ENCODE data around the gene TMEM174.

Gene TMEM174

DNA sequence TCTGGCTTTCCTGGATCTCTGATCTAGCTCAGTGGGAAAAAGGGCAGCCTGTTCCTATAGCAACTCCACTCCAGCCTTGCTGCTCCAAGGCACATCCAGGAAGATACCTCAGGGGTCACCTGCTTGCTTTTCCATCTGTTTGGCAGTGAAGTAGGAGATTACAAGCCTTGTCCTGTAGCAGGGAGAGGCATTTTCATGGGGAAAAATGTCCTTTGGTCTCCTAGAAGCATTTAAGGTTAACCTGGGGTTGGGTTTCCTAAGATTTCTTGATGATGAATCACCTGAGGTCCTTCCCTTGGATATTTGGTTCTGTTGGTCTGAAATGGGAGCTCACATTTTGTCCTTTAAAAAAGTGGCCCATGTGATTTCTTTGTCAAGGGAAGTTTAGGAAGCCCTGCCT, 1.5 kb upstream of the TMEM174 start:
- H3K4me3 ChIP-seq (ENCODE audit: insufficient read length, low read depth) = no peak overlapping the region
- peaks cover 9% of the 10 kb centered on the region; the same call in 1 of the 2 replicates for H3K9me3 ChIP-seq (ENCODE audit: insufficient read depth, low read length)
- H3K27me3 ChIP-seq (ENCODE audit: insufficient read depth, insufficient read length) = no peaks in the 10 kb centered on the region
- DNase-seq (ENCODE audit: low read depth, low spot score) = no peak
- H3K4me1 ChIP-seq (ENCODE audit: insufficient read depth, insufficient read length) = no peaks in the 10 kb centered on the region
- H3K9ac ChIP-seq (ENCODE audit: insufficient read length, low read depth) = no peak overlapping the region
- no peak for TF ChIP-seq SUZ12 (IDR thresholded peaks at IDR 0.05; ENCODE audit: extremely low read depth, insufficient read depth, insufficient read length)
- TF ChIP-seq ZNF274 (IDR thresholded peaks at IDR 0.05; ENCODE audit: low read depth, low read length) = no peak
- no peak for TF ChIP-seq YY1 (IDR thresholded peaks at IDR 0.05; ENCODE audit: insufficient read depth, insufficient read length)
- no peaks in the 10 kb centered on the region for H3K36me3 ChIP-seq (ENCODE audit: insufficient read depth, insufficient read length, low read length)

DNA sequence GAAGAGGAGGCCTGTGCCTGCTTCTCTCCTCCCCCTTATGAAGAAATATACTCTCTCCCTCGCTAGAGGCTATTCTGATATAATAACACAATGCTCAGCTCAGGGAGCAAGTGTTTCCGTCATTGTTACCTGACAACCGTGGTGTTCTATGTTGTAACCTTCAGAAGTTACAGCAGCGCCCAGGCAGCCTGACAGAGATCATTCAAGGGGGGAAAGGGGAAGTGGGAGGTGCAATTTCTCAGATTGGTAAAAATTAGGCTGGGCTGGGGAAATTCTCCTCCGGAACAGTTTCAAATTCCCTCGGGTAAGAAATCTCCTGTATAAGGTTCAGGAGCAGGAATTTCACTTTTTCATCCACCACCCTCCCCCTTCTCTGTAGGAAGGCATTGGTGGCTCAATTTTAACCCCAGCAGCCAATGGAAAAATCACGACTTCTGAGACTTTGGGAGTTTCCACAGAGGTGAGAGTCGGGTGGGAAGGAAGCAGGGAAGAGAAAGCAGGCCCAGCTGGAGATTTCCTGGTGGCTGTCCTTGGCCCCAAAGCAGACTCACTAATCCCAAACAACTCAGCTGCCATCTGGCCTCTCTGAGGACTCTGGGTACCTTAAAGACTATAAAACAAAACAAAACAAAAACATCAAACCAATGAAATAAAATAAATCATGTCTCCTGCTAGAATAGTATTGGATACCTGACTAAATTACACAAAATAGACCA, 1.3 kb downstream of the TMEM174 start:
- H3K36me3 ChIP-seq (ENCODE audit: insufficient read depth, insufficient read length, low read length) = no peaks in the 10 kb centered on the region
- H3K4me1 ChIP-seq (ENCODE audit: insufficient read depth, insufficient read length) = no peaks in the 10 kb centered on the region
- TF ChIP-seq YY1 (IDR thresholded peaks at IDR 0.05; ENCODE audit: insufficient read depth, insufficient read length) (no peak), ZNF274 (IDR thresholded peaks at IDR 0.05; ENCODE audit: low read depth, low read length) (no peak), SUZ12 (IDR thresholded peaks at IDR 0.05; ENCODE audit: extremely low read depth, insufficient read depth, insufficient read length) (no peak)
- no peaks in the 10 kb centered on the region for H3K27me3 ChIP-seq (ENCODE audit: insufficient read depth, insufficient read length)
- DNase-seq (ENCODE audit: low read depth, low spot score) = no peak
- H3K9me3 ChIP-seq (ENCODE audit: insufficient read depth, low read length) = peaks cover 9% of the 10 kb centered on the region; the same call in 1 of the 2 replicates
- H3K4me3 ChIP-seq (ENCODE audit: insufficient read length, low read depth) = no peak overlapping the region
- no peak overlapping the region for H3K9ac ChIP-seq (ENCODE audit: insufficient read length, low read depth)

- no peak overlapping the region for H3K9ac ChIP-seq (ENCODE audit: insufficient read length, low read depth)
- no peak for TF ChIP-seq YY1 (IDR thresholded peaks at IDR 0.05; ENCODE audit: insufficient read depth, insufficient read length)
- TF ChIP-seq SUZ12 (IDR thresholded peaks at IDR 0.05; ENCODE audit: extremely low read depth, insufficient read depth, insufficient read length) = no peak
- no peak for TF ChIP-seq ZNF274 (IDR thresholded peaks at IDR 0.05; ENCODE audit: low read depth, low read length)
- DNase-seq (ENCODE audit: low read depth, low spot score) = no peak
- H3K27me3 ChIP-seq (ENCODE audit: insufficient read depth, insufficient read length) = no peaks in the 10 kb centered on the region
- no peaks in the 10 kb centered on the region for H3K9me3 ChIP-seq (ENCODE audit: insufficient read depth, low read length)
- H3K4me3 ChIP-seq (ENCODE audit: insufficient read length, low read depth) = no peak overlapping the region
- no peaks in the 10 kb centered on the region for H3K4me1 ChIP-seq (ENCODE audit: insufficient read depth, insufficient read length)
- H3K36me3 ChIP-seq (ENCODE audit: insufficient read depth, insufficient read length, low read length) = no peaks in the 10 kb centered on the region
Observed at GRCh38 chr5:73176250-73176649, 3.3 kb downstream of the TMEM174 start.

DNA sequence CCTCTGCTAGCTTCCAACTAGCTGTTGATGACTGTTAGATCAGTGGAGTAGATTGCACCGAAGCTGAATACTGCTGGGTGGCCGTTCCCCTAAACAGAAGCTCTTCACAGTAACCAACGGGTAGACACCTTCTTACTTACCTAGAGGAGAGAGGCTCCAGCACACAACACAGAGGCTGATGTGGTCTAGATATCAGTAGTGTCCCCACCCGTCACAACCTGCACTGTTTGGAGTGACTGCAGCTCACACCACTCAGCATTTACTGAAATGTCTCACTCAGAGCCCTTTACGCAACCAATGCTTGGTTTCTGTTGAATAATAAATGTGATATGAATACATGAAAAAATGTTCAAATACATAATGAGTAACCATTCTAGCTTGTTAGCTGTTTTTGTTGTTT, 5.3 kb downstream of the TMEM174 start:
- Histone ChIP-seq H3K4me3 (ENCODE audit: insufficient read length, low read depth) (no peak overlapping the region), H3K27me3 (ENCODE audit: insufficient read depth, insufficient read length) (no peaks in the 10 kb centered on the region), H3K9ac (ENCODE audit: insufficient read length, low read depth) (no peak overlapping the region), H3K36me3 (ENCODE audit: insufficient read depth, insufficient read length, low read length) (no peaks in the 10 kb centered on the region), H3K4me1 (ENCODE audit: insufficient read depth, insufficient read length) (no peaks in the 10 kb centered on the region), H3K9me3 (ENCODE audit: insufficient read depth, low read length) (no peaks in the 10 kb centered on the region)
- no peak for DNase-seq (ENCODE audit: low read depth, low spot score)
- TF ChIP-seq ZNF274 (IDR thresholded peaks at IDR 0.05; ENCODE audit: low read depth, low read length) = no peak
- no peak for TF ChIP-seq SUZ12 (IDR thresholded peaks at IDR 0.05; ENCODE audit: extremely low read depth, insufficient read depth, insufficient read length)
- no peak for TF ChIP-seq YY1 (IDR thresholded peaks at IDR 0.05; ENCODE audit: insufficient read depth, insufficient read length)

DNA sequence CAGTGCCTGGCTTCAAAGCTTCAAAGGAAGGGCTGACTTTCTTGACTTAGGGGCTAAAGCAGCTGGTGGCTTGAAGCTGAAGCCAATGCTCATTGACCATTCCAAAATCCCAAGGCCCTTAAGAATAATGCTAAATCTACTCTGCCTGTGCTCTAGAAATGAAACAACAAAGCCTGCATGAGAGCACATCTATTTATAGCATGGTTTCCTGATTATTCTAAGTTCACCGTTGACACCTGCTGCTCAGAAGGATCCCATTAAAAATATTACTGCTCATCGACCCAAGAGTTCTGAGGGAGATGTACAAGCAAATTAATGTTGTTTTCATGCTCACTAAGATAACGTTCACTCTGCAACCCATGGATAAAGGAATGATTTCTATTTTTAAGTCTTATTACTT, 6.7 kb downstream of the TMEM174 start:
- Histone ChIP-seq H3K4me1 (ENCODE audit: insufficient read depth, insufficient read length) (no peaks in the 10 kb centered on the region), H3K36me3 (ENCODE audit: insufficient read depth, insufficient read length, low read length) (no peaks in the 10 kb centered on the region), H3K9ac (ENCODE audit: insufficient read length, low read depth) (no peak overlapping the region), H3K4me3 (ENCODE audit: insufficient read length, low read depth) (no peak overlapping the region), H3K27me3 (ENCODE audit: insufficient read depth, insufficient read length) (no peaks in the 10 kb centered on the region), H3K9me3 (ENCODE audit: insufficient read depth, low read length) (peaks cover 7% of the 10 kb centered on the region; the same call in 1 of the 2 replicates)
- TF ChIP-seq YY1 (IDR thresholded peaks at IDR 0.05; ENCODE audit: insufficient read depth, insufficient read length) = no peak
- no peak for TF ChIP-seq ZNF274 (IDR thresholded peaks at IDR 0.05; ENCODE audit: low read depth, low read length)
- no peak for TF ChIP-seq SUZ12 (IDR thresholded peaks at IDR 0.05; ENCODE audit: extremely low read depth, insufficient read depth, insufficient read length)
- DNase-seq (ENCODE audit: low read depth, low spot score) = no peak

GRCh38 chr5:73180566-73180965, 7.6 kb downstream of the TMEM174 start:
- Histone ChIP-seq H3K36me3 (ENCODE audit: insufficient read depth, insufficient read length, low read length) (no peaks in the 10 kb centered on the region), H3K4me1 (ENCODE audit: insufficient read depth, insufficient read length) (no peaks in the 10 kb centered on the region), H3K4me3 (ENCODE audit: insufficient read length, low read depth) (no peak overlapping the region), H3K9ac (ENCODE audit: insufficient read length, low read depth) (no peak overlapping the region), H3K9me3 (ENCODE audit: insufficient read depth, low read length) (peaks cover 11% of the 10 kb centered on the region; the same call in 1 of the 2 replicates), H3K27me3 (ENCODE audit: insufficient read depth, insufficient read length) (no peaks in the 10 kb centered on the region)
- no peak for DNase-seq (ENCODE audit: low read depth, low spot score)
- no peak for TF ChIP-seq SUZ12 (IDR thresholded peaks at IDR 0.05; ENCODE audit: extremely low read depth, insufficient read depth, insufficient read length)

- Histone ChIP-seq H3K9ac (ENCODE audit: insufficient read length, low read depth) (no peak overlapping the region), H3K36me3 (ENCODE audit: insufficient read depth, insufficient read length, low read length) (no peaks in the 10 kb centered on the region), H3K4me3 (ENCODE audit: insufficient read length, low read depth) (no peak overlapping the region), H3K27me3 (ENCODE audit: insufficient read depth, insufficient read length) (no peaks in the 10 kb centered on the region), H3K9me3 (ENCODE audit: insufficient read depth, low read length) (peaks cover 11% of the 10 kb centered on the region; the same call in 1 of the 2 replicates), H3K4me1 (ENCODE audit: insufficient read depth, insufficient read length) (no peaks in the 10 kb centered on the region)
- TF ChIP-seq YY1 (IDR thresholded peaks at IDR 0.05; ENCODE audit: insufficient read depth, insufficient read length) (no peak), SUZ12 (IDR thresholded peaks at IDR 0.05; ENCODE audit: extremely low read depth, insufficient read depth, insufficient read length) (no peak), ZNF274 (IDR thresholded peaks at IDR 0.05; ENCODE audit: low read depth, low read length) (no peak)
- DNase-seq (ENCODE audit: low read depth, low spot score) = no peak
Observed at GRCh38 chr5:73182307-73182706, 9.3 kb downstream of the TMEM174 start.
